ENCODE data around the gene SF3B2. TPM values are rescaled to one million over a fixed set of nuclear protein-coding genes. Genes with fewer than 3 reads are reported as not detected.
"Not testable (repeated sequence)": the region's sequence is repeated elsewhere in the genome, so short reads cannot be mapped to it uniquely, and the experiment has no call there.

Gene SF3B2
- total RNA-seq, 2 donors from 2014 or later, result 112 to 255 TPM

- intact Hi-C loops (cut with DNase I), result no loop called here
- TF ChIP-seq POLR2A (IDR thresholded peaks at IDR 0.05) (no peak), CTCF (IDR thresholded peaks at IDR 0.05) (no peak)
- H3K27me3 ChIP-seq, result no peaks in the 10 kb centered on the region
- no peak for ATAC-seq
- H3K9me3 ChIP-seq, result no peaks in the 10 kb centered on the region
- 66 to 87% methylated on average over 9 of the region's 9 CpGs for WGBS, 2 donors
- no peak overlapping the region for H3K4me3 ChIP-seq
- H3K4me1 ChIP-seq, result peaks cover 19% of the 10 kb centered on the region
- H3K27ac ChIP-seq, result no peak overlapping the region
- H3K36me3 ChIP-seq (replicated peaks in 1 of 2; ENCODE audit: insufficient read depth in 1 of 2, low read depth in 2 of 2), result no peaks in the 10 kb centered on the region
- DNase-seq, result no peak
Observed at GRCh38 chr11:66076561-66076960, 24.4 kb downstream of the SF3B2 start.

- H3K36me3 ChIP-seq (replicated peaks in 1 of 2; ENCODE audit: insufficient read depth in 1 of 2, low read depth in 2 of 2), result no peaks in the 10 kb centered on the region
- no peak overlapping the region for H3K27ac ChIP-seq
- WGBS, 2 donors, result 89 to 92% methylated on average over 3 of the region's 3 CpGs
- ATAC-seq (no peak), DNase-seq (no peak)
- no peaks in the 10 kb centered on the region for H3K27me3 ChIP-seq
- H3K4me1 ChIP-seq, result peaks cover 28% of the 10 kb centered on the region
- intact Hi-C loops (cut with DNase I), result no loop called here
- no peaks in the 10 kb centered on the region for H3K9me3 ChIP-seq
- TF ChIP-seq CTCF (IDR thresholded peaks at IDR 0.05) (no peak), POLR2A (IDR thresholded peaks at IDR 0.05) (no peak)
- no peak overlapping the region for H3K4me3 ChIP-seq
Observed at GRCh38 chr11:66077927-66078326, 25.8 kb downstream of the SF3B2 start.

GRCh38 chr11:66078949-66079348, 26.8 kb downstream of the SF3B2 start:
- H3K9me3 ChIP-seq; ATAC-seq; H3K27ac ChIP-seq; intact Hi-C loops (cut with DNase I); H3K4me3 ChIP-seq; H3K27me3 ChIP-seq; DNase-seq; H3K36me3 ChIP-seq (replicated peaks in 1 of 2; ENCODE audit: insufficient read depth in 1 of 2, low read depth in 2 of 2): not testable (repeated sequence)
- peaks cover 38% of the 10 kb centered on the region for H3K4me1 ChIP-seq
- WGBS, 2 donors, result 88 to 93% methylated on average over 7 of the region's 7 CpGs

GRCh38 chr11:66080055-66080817, 28.1 kb downstream of the SF3B2 start:
- Histone ChIP-seq H3K9me3 (no peaks in the 10 kb centered on the region), H3K36me3 (replicated peaks in 1 of 2; ENCODE audit: insufficient read depth in 1 of 2, low read depth in 2 of 2) (no peaks in the 10 kb centered on the region), H3K4me3 (no peak overlapping the region), H3K4me1 (peaks cover 49% of the 10 kb centered on the region), H3K27ac (peak overlapping the region in 1 of 4 donors; percentile 70), H3K27me3 (no peaks in the 10 kb centered on the region)
- 59 to 65% methylated on average over 9 of the region's 9 CpGs for WGBS, 2 donors
- ATAC-seq (peak; percentile 45), DNase-seq (peak; percentile 33 to 67 (median 58))
- no peak for TF ChIP-seq CTCF (IDR thresholded peaks at IDR 0.05)
- TF ChIP-seq POLR2A (IDR thresholded peaks at IDR 0.05), result no peak
- intact Hi-C loops (cut with DNase I), result no loop called here

- 6 to 7% methylated on average over 5 of the region's 5 CpGs for WGBS, 2 donors
- Histone ChIP-seq H3K27ac (peak overlapping the region in 3 of 4 donors; percentile 26 to 70 (median 34)), H3K4me3 (no peak overlapping the region), H3K9me3 (no peaks in the 10 kb centered on the region), H3K4me1 (peaks cover 51% of the 10 kb centered on the region), H3K27me3 (no peaks in the 10 kb centered on the region), H3K36me3 (replicated peaks in 1 of 2; ENCODE audit: insufficient read depth in 1 of 2, low read depth in 2 of 2) (no peaks in the 10 kb centered on the region)
- ATAC-seq (peak; percentile 43), DNase-seq (peak; percentile 29 to 83 (median 78))
- no peak for TF ChIP-seq CTCF (IDR thresholded peaks at IDR 0.05)
- no peak for TF ChIP-seq POLR2A (IDR thresholded peaks at IDR 0.05)
- intact Hi-C loops (cut with DNase I), result no loop called here
Observed at GRCh38 chr11:66081505-66081904, 29.3 kb downstream of the SF3B2 start.

All from body of pancreas (tissue), 4 donors.